Measurements from ENCODE around the gene TNIP3.
"Not testable (repeated sequence)": the region's sequence is repeated elsewhere in the genome, so short reads cannot be mapped to it uniquely, and the experiment has no call there.

TNIP3 gene

GRCh38 chr4:121164291-121164690 is at the start of gene TNIP3:
TNIP3 (minus strand) TSS chr4:121164321; CDS start chr4:121164125, 196 bp downstream.
- no peak for DNase-seq

DNA sequence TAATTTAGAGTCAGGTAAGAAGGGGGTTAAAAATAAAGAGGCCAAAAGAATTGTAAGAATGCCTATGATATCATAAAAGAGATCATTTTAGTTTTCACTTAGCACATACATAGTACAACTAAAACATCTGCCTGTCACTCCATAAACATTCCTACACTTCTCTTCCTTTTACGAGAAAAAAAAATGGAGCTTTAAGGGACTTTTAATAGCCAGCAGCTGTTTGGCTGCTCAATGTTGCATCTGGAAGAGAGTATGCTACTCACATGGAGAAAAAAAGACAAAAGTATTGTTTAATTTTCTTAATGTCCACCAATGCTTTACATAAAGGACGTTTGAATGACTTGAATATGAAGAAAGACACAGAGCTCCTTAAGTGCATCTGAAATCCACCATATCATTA is 48.7 kb upstream of the TNIP3 start:
- no peak for DNase-seq

DNA sequence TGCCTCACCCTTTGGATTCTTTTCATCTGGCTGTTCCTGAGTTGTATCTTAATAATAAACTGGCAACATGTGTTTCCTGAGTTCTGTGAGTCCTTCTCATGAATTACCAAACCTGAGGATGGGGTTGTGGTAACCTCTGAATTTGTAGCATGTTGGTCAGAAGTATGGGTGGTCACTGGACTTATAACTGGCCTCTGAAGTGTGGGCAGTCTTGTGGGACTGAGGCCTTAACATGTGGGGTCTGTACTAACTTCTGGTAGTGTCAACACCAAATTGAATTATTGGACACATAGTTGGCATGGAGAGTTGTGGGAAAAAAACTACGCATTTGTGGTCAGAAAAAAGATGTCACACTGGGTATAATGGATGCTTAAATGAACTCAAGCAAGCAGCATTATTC is 45.0 kb upstream of the TNIP3 start:
- DNase-seq, result no peak

GRCh38 chr4:121208244-121209007 is 44.3 kb upstream of the TNIP3 start:
- DNase-seq, result no peak

- DNase-seq, result not testable (repeated sequence)
These were observed 41.7 kb upstream of the TNIP3 start for GRCh38 chr4:121205777-121206176.

DNA sequence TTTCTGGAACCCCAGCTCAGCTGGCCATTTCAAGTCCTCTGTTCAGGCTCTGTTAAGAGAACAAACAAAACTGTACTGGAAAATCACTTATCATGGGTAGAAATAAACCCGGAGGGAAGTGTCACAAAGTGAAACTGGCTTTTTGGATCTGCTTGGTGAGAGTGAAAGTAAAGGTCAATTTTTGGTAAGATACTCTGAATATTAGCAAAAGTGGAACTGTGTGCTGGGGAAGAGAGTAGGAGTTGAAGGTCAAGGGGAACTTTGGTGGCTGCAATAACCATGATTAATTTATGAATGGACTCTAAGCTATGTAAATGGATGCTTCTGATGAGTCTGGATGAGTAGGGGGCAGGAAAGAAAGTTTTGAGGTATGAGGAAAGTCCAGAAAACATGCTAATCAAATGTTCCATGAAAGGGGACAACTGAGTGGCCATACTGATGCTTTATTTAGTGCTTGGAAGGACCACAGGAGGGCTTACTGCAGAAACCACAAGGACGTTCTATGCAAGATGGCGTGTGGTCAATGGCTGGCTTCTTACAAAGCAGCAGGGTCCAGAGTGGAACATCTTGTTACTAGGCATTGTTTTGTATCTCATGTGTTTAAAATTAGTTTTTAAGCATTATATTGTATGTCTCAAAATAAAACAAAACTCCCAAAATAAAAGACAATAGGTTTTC is 36.8 kb upstream of the TNIP3 start:
- no peak for DNase-seq

- no peak for DNase-seq
These were observed 35.8 kb upstream of the TNIP3 start for GRCh38 chr4:121199742-121200561.

- no peak for DNase-seq
These were observed 34.1 kb upstream of the TNIP3 start for GRCh38 chr4:121198251-121198650.

GRCh38 chr4:121195649-121196048 is 31.5 kb upstream of the TNIP3 start:
- DNase-seq, result no peak

- peak; percentile 24 for DNase-seq
These were observed 28.4 kb upstream of the TNIP3 start for GRCh38 chr4:121192480-121192879.

DNA sequence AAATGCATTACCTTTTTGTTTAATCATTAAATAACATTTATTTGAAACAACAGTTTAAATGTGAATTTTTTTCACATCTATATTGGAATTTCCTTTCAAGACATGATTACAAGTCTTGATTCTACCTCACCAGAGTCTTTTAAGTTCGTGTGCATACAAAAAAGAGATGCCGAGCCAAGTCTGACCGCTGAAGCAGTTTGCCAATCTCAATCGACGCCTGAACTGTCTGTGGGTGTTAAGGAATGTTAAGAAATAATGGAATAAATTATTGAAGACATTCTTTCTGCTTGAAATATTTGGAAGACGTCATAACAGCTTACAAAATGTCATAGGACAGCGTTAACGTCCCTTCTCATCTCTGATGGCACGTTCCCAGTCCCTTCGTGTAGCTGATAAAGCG is 27.9 kb upstream of the TNIP3 start:
- no peak for DNase-seq

- no peak for DNase-seq
These were observed 27.2 kb upstream of the TNIP3 start for GRCh38 chr4:121191361-121191760.

DNA sequence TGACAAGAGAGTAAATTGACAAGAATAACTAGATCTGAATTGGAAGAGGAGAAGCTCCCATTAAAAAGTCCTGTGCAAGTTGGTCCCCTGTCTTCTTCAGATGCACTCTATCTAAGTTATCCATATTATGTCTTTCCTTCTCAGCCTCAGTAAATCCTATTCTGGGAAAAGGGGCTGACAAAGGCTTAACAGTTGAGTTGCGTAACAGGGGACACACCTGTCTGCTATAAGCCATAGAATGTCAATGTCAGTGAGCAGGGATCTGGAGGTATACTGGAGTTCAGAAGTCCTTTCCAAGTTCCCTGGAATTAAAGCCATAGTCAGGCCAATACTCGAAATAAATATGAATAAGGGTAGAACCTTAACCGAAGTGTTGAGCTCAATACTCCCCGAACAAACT is 26.3 kb upstream of the TNIP3 start:
- DNase-seq, result no peak

DNA sequence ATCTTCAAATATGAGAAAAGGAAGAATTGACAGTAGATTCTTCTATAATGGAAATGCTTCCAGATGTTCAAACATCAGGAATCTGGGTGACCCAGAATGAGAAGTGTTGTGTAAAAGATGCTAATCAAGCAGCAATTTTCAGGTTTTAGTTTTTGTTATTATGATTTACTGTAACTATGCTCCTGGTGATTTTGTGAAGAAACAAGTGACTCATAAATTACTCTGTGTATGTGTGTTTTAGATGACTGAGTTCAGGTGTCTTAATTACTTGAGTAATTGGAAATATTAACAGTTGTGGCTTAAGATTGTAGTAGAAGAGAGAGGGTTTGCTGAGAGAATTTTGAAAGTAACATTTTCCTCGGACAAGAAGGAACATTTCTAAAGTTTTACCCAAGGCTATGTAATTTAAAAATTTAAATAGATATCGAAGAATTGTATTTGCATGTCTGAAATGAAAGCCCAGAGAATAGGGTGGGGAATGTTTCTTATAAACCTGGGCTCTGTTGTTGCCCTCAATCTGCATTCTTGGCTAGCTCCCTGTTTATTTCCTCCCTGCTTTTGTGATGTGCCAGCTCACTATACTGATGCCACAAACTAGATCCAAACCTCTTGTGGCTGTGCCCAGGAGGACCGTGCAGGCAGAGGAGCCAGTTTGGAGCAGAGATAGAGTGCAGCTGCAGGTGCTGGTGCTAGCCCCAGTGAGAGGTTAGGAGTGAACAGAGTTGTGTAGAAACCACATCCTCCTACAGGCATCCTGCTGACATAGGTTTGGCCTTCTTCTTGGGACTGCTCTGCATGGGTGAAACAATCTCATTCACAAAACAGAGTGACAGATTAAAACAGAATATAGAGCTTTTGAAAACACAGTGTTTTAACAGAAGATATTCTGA is 25.4 kb upstream of the TNIP3 start:
- DNase-seq, result no peak

GRCh38 chr4:121187206-121187605 is 23.1 kb upstream of the TNIP3 start:
- DNase-seq, result no peak

DNA sequence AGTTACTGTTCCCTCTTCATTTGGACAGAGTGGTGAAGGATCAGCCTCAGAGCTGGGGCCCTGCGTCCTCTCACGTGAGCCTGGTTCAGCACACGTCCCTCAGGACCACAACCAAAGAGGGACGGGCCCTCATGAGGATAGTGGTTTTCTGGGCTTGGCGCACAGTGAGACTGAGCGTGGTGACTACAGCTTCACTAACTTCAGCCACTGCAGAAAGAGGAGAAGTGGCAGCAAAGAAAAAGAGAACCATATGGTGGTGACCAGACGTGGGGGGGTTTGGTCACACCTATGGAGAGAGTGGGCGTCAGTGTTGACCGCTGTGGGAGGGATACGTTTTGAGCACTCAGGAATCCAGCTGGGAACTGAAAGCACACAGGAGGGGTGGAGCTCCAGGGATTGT is 21.8 kb upstream of the TNIP3 start:
- no peak for DNase-seq

DNA sequence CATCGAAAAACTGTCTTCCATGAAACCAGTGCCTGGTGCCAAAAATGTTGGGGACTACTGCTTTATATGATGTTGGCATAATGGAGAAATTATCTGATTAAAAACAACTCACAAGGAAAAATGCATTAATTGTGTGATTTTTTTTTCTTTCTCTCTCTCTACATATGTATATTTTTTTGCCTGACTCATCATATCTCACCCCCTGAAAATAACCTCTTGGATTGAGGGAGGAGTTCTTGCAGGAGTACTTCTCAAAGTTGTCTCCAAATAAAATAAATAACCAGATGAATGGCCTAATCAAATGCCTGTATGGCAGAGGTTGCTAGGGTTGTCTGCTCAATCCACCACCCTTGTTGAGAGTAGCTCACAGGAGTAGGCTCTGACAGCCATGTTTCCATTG is 19.9 kb upstream of the TNIP3 start:
- no peak for DNase-seq

- no peak for DNase-seq
These were observed 19.2 kb upstream of the TNIP3 start for GRCh38 chr4:121183361-121183760.

- no peak for DNase-seq
These were observed 18.2 kb upstream of the TNIP3 start for GRCh38 chr4:121182296-121182695.

- DNase-seq, result no peak
These were observed 17.4 kb upstream of the TNIP3 start for GRCh38 chr4:121181493-121181892.

DNA sequence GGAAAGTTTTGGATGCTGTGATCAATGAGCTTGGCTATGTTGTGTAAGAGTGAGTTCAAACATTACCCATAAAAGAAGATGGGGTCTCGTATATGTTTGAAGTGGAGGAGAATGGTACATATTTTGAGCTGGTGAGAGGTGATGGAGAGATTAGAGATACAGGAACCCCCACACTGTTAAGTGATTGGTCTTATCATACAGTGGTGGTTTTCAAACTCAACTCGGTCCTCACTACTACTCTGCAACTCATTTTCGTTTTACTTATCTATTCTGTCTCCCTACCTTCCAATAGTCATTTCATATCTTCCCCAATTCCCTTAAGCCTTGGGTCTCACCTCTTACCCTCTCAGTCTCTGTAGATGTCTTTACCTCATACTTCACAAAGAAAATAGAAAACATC is 16.4 kb upstream of the TNIP3 start:
- no peak for DNase-seq

GRCh38 chr4:121177246-121178137 is 13.4 kb upstream of the TNIP3 start:
- DNase-seq, result no peak
